Activated CD4-positive, CD25-positive, alpha-beta regulatory T cell treated with anti-CD3 and anti-CD28 coated beads, Interleukin-2, amount 50 U/mL, for 16 hours (primary cell): ENCODE data around the gene TRMT10C.
"Not testable (repeated sequence)": the region's sequence is repeated elsewhere in the genome, so short reads cannot be mapped to it uniquely, and the experiment has no call there.

Experiments used
- DNase-seq: peaks from one replicate; pipeline ENCODE4 v3.0.0-alpha.2; 2020; ENCODE audit warnings: low read depth, low spot score

TRMT10C gene

GRCh38 chr3:101561630-101562328 lies at the start of gene TRMT10C:
Gene TRMT10C (plus strand): TSS chr3:101561868. CDS start chr3:101564782, 2,914 bp downstream.
- peak; percentile 83 for DNase-seq

- DNase-seq, result no peak
Observed at GRCh38 chr3:101512396-101512645, 49.3 kb upstream of the TRMT10C start.

GRCh38 chr3:101512646-101513418 lies 48.8 kb upstream of the TRMT10C start, which contains the start of gene SENP7:
Gene SENP7 (minus strand): TSS chr3:101513212. CDS start chr3:101513130, 82 bp downstream.
- peak; percentile 63 for DNase-seq

GRCh38 chr3:101513419-101513986 lies 48.2 kb upstream of the TRMT10C start:
- DNase-seq, result no peak

- peak; percentile 36 for DNase-seq
Observed at GRCh38 chr3:101518421-101518871, 43.2 kb upstream of the TRMT10C start.

- DNase-seq, result no peak
Observed at GRCh38 chr3:101519685-101520365, 41.8 kb upstream of the TRMT10C start.

GRCh38 chr3:101521211-101521701 lies 40.4 kb upstream of the TRMT10C start:
- no peak for DNase-seq

- DNase-seq, result no peak
Observed at GRCh38 chr3:101527441-101527840, 34.2 kb upstream of the TRMT10C start.

GRCh38 chr3:101527906-101528305 lies 33.8 kb upstream of the TRMT10C start:
- no peak for DNase-seq

GRCh38 chr3:101529816-101530685 lies 31.6 kb upstream of the TRMT10C start:
- DNase-seq, result no peak

- DNase-seq, result no peak
Observed at GRCh38 chr3:101530686-101531047, 31.0 kb upstream of the TRMT10C start.

- DNase-seq, result no peak
Observed at GRCh38 chr3:101531473-101532086, 30.1 kb upstream of the TRMT10C start.

- no peak for DNase-seq
Observed at GRCh38 chr3:101532783-101533602, 28.7 kb upstream of the TRMT10C start.

- DNase-seq, result no peak
Observed at GRCh38 chr3:101533603-101533968, 28.1 kb upstream of the TRMT10C start.

GRCh38 chr3:101535221-101535620 lies 26.4 kb upstream of the TRMT10C start:
- no peak for DNase-seq

GRCh38 chr3:101536266-101536665 lies 25.4 kb upstream of the TRMT10C start:
- no peak for DNase-seq

GRCh38 chr3:101536955-101537354 lies 24.7 kb upstream of the TRMT10C start:
- not testable (repeated sequence) for DNase-seq

- DNase-seq, result no peak
Observed at GRCh38 chr3:101542957-101543356, 18.7 kb upstream of the TRMT10C start.

GRCh38 chr3:101544161-101544850 lies 17.4 kb upstream of the TRMT10C start:
- no peak for DNase-seq
